Activated T-helper 2 cell treated with anti-CD3 and anti-CD28 coated beads, Interferon-gamma antibody, Interleukin-2, Interleukin-4, amounts not matched to agents 10 μg/mL and 5 μg/mL and 100 μg/mL, durations not matched to agents 14 hours and 24 hours and 36 hours (primary cell): Measurements from ENCODE around the gene RNF34. TPM values are rescaled to one million over a fixed set of nuclear protein-coding genes. Genes with fewer than 3 reads are reported as not detected.

ENCODE experiments used
- DNase-seq: peaks from one replicate; pipeline ENCODE4 v3.0.0; 2021; ENCODE audit warnings: low spot score
- H3K27ac Mint-ChIP-seq: one replicate; pipeline ENCODE4 v1.8.0; 2021; ENCODE audit warnings: mixed read lengths
- H3K27me3 Mint-ChIP-seq: one replicate; pipeline ENCODE4 v1.8.0; 2021; ENCODE audit warnings: low read depth, mixed read lengths
- H3K36me3 Mint-ChIP-seq: one replicate; pipeline ENCODE4 v1.8.0; 2021; ENCODE audit warnings: low read depth, mixed read lengths
- H3K4me1 Mint-ChIP-seq: one replicate; pipeline ENCODE4 v1.8.0; 2021; ENCODE audit warnings: low read depth, mixed read lengths
- H3K4me3 Mint-ChIP-seq: one replicate; pipeline ENCODE4 v1.8.0; 2021; ENCODE audit warnings: low read depth, mild to moderate bottlenecking, moderate library complexity, mixed read lengths
- H3K9me3 Mint-ChIP-seq: one replicate; pipeline ENCODE4 v1.8.0; 2021; ENCODE audit warnings: mixed read lengths
- intact Hi-C: fragments of 100-400 bp; cut with micrococcal nuclease; formaldehyde crosslinking; loops from one replicate; pipeline ENCODE4 v1.15.1; 2023
- total RNA-seq: library from RNA; stranded (reverse); gene quantifications from 2 replicates; pipeline ENCODE4 v1.2.3, GENCODE V29; 2022

Gene RNF34, protein sequence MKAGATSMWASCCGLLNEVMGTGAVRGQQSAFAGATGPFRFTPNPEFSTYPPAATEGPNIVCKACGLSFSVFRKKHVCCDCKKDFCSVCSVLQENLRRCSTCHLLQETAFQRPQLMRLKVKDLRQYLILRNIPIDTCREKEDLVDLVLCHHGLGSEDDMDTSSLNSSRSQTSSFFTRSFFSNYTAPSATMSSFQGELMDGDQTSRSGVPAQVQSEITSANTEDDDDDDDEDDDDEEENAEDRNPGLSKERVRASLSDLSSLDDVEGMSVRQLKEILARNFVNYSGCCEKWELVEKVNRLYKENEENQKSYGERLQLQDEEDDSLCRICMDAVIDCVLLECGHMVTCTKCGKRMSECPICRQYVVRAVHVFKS
- total RNA-seq = 74.1 and 78.3 TPM in 2 replicates

GRCh38 chr12:121399391-121400331 lies at the start of gene RNF34:
Gene RNF34, plus strand, starts transcription at chr12:121400118. Its CDS starts 95 bp downstream, at chr12:121400213.
- Mint-ChIP-seq H3K36me3 (peaks cover 19% of the 10 kb centered on the region), H3K4me3 (peak within 1 kb of the TSS; percentile 97), H3K27ac (peak within 1 kb of the TSS; percentile 96), H3K27me3 (no peaks in the 10 kb centered on the region), H3K9me3 (no peaks in the 10 kb centered on the region), H3K4me1 (peaks cover 31% of the 10 kb centered on the region)
- intact Hi-C loops = loop anchor here (1.0 to 2.0 kb wide), 2 partner anchors 47 to 67 kb away; partner anchors contain the start of gene ANAPC5
- peak; percentile 99 for DNase-seq

DNA sequence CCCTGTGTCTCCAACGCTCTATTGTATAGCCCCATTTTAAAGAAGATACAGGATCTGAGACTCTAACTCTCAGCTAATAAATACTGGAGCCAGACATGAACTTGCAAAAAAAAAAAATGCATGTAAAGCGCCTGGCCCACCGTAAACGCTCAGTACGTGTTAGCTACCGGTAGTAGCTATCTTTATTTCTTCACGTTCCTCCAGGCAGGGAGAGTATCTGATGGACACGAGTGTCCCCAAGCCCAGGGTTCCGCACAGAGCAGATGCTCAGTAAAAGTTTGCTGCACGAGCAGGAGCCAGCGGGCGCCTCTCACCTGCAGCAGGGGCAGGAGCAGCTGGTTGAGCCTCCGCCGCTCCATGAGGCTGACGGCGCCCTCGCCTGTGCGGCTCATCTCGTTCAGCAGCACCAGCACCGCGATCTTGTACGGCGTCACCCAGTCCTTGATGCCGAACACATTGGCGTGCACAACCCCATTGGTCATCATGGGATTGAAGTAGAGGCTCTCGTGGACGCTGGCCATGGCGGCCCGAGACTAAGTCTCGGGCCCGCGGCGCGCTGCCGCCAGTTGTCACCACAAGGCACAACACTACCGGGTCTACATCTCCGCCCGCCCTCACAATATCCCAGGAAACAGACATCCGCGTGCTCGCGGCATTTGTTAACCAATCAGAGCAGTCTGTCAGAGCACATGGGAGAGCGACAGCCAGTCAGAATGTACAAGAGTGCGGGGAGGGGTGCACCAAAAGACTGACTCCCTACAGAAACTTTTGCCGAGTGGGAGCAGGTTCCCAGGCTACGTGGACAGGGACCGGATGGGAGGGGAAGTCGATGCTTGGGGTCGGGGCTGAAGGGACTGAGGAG lies 47.9 kb upstream of the RNF34 start, which contains the start of gene ANAPC5:
Gene ANAPC5, minus strand, starts transcription at position 592 of the 862 bp plus-strand sequence. Its CDS starts 71 bp downstream, at position 521.
- intact Hi-C loops = loop anchor here (1.0 to 5.0 kb wide), 3 partner anchors 48 to 275 kb away; partner anchors contain the start of genes ORAI1 and RNF34
- Mint-ChIP-seq H3K27ac (peak within 1 kb of the TSS; percentile 97), H3K9me3 (no peaks in the 10 kb centered on the region), H3K36me3 (peaks cover 20% of the 10 kb centered on the region), H3K27me3 (peaks cover under 1% of the 10 kb centered on the region), H3K4me1 (peaks cover 20% of the 10 kb centered on the region), H3K4me3 (peak within 1 kb of the TSS; percentile 95)
- DNase-seq = peak; percentile 92

DNA sequence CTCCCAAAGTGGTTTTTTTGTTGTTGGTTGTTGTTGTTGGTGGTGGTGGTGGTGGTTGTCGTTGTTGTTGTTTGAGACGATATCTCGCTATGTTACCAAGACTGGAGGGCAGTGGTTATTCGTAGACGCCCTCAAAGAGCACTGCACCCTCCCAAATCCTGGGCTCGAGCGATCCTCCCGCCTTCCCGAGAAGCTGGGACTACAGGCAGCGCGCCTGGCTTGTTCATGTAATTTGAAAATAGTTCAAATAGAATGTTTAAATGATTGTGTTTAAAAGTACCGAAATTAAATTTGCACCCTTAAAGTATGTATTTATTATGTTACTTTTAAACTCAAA lies 47.3 kb upstream of the RNF34 start:
- no peaks in the 10 kb centered on the region for H3K9me3 Mint-ChIP-seq
- H3K4me3 Mint-ChIP-seq = peak overlapping the region; percentile 95
- peaks cover 17% of the 10 kb centered on the region for H3K36me3 Mint-ChIP-seq
- no peak for DNase-seq
- H3K4me1 Mint-ChIP-seq = peaks cover 18% of the 10 kb centered on the region
- intact Hi-C loops = loop anchor here (1.0 to 5.0 kb wide), 3 partner anchors 48 to 275 kb away; partner anchors contain the start of genes ORAI1 and RNF34
- peaks cover 4% of the 10 kb centered on the region for H3K27me3 Mint-ChIP-seq
- peak overlapping the region; percentile 97 for H3K27ac Mint-ChIP-seq

DNA sequence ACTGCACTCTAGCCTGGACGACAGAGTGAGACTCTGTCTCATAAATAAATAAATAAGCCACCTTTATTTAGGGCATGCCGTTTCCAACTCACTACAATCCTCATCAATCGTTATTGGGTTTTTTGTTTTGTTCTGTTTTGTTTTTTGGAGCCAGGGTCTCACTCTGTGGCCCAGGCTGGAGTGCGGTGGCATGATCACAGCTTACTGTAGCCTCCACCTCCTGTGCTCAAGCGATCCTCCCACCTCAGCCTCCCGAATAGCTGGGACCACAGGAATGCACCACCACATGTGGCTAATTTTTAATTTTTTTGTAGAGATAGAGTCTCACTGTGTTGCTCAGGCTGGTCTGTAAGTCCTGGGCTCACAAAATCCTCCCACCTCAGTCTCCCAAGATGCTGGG lies 44.1 kb upstream of the RNF34 start:
- no peak for DNase-seq
- intact Hi-C loops = no loop called here
- Mint-ChIP-seq H3K27ac (no peak overlapping the region), H3K27me3 (peaks cover 4% of the 10 kb centered on the region), H3K36me3 (peaks cover 6% of the 10 kb centered on the region), H3K4me3 (no peak overlapping the region), H3K4me1 (peaks cover 9% of the 10 kb centered on the region), H3K9me3 (no peaks in the 10 kb centered on the region)

GRCh38 chr12:121356657-121357056 lies 43.3 kb upstream of the RNF34 start:
- Mint-ChIP-seq H3K4me1 (peaks cover 9% of the 10 kb centered on the region), H3K27me3 (peaks cover 4% of the 10 kb centered on the region), H3K9me3 (no peaks in the 10 kb centered on the region), H3K36me3 (peaks cover 5% of the 10 kb centered on the region), H3K27ac (no peak overlapping the region), H3K4me3 (no peak overlapping the region)
- no peak for DNase-seq
- intact Hi-C loops = no loop called here

GRCh38 chr12:121357331-121357730 lies 42.6 kb upstream of the RNF34 start:
- H3K27ac Mint-ChIP-seq = no peak overlapping the region
- peaks cover 4% of the 10 kb centered on the region for H3K27me3 Mint-ChIP-seq
- no peak for DNase-seq
- intact Hi-C loops = no loop called here
- no peaks in the 10 kb centered on the region for H3K9me3 Mint-ChIP-seq
- H3K36me3 Mint-ChIP-seq = no peaks in the 10 kb centered on the region
- H3K4me1 Mint-ChIP-seq = peaks cover 8% of the 10 kb centered on the region
- H3K4me3 Mint-ChIP-seq = no peak overlapping the region

GRCh38 chr12:121358073-121358472 lies 41.8 kb upstream of the RNF34 start:
- peaks cover 2% of the 10 kb centered on the region for H3K4me1 Mint-ChIP-seq
- H3K9me3 Mint-ChIP-seq = no peaks in the 10 kb centered on the region
- no peak overlapping the region for H3K27ac Mint-ChIP-seq
- intact Hi-C loops = no loop called here
- no peak overlapping the region for H3K4me3 Mint-ChIP-seq
- DNase-seq = no peak
- H3K36me3 Mint-ChIP-seq = no peaks in the 10 kb centered on the region
- H3K27me3 Mint-ChIP-seq = peaks cover 4% of the 10 kb centered on the region

DNA sequence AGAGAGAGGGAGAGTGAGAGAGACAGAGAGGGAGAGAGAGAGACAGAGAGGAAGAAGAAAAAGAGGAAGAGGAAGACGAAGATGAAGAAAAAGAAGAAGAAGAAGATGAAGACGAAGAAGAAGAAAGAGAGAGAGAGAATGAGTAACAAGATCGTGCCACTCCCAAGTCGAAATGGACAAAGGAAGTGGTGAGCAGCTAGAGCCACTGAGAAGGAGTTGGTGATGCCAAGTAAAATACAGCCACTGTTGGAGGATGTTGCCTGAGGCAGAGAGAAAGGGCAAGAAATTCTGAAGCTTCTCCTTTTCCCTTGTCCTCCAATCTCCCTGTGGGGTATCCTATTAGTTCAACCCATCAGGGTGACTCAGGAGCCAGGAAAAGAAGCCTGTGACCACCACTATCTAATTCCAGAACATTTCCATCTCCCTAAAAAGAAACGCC lies 35.2 kb upstream of the RNF34 start:
- Mint-ChIP-seq H3K36me3 (no peaks in the 10 kb centered on the region), H3K27me3 (peaks cover 19% of the 10 kb centered on the region), H3K27ac (no peak overlapping the region), H3K4me1 (peaks cover 4% of the 10 kb centered on the region), H3K4me3 (no peak overlapping the region), H3K9me3 (no peaks in the 10 kb centered on the region)
- DNase-seq = no peak
- intact Hi-C loops = no loop called here

DNA sequence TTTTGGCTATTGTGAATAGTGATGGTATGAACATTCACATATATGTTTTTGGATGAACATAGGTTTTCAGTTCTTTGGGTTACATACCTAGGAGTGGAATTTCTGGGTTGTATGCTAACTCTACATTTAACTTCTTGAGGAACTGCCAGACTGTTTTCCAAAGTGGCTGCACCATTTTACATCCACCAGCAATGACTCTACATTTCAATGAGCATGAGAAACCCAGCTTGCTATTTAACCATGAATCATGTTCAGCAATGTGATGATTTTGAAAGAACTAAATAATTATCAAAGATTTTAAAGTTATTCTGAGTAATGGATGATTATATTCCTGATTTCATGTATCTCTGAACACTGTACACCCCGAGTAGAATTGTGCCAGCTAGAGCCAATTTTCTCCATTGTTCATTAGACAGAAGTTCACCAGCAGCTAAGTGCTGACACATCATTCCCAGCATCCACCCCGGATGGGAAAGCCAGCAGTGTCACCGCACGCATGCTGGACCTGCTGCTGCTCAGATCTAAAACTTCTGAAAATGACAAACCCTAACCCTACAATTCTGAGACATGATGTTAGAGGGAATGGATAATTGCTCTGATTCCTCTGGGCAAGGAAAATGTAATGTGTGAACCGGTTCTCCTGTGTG lies 34.4 kb upstream of the RNF34 start:
- Mint-ChIP-seq H3K9me3 (no peaks in the 10 kb centered on the region), H3K4me1 (peaks cover 4% of the 10 kb centered on the region), H3K27ac (no peak overlapping the region), H3K36me3 (no peaks in the 10 kb centered on the region), H3K4me3 (no peak overlapping the region), H3K27me3 (peaks cover 19% of the 10 kb centered on the region)
- no peak for DNase-seq
- intact Hi-C loops = no loop called here

GRCh38 chr12:121366063-121366459 lies 33.9 kb upstream of the RNF34 start:
- Mint-ChIP-seq H3K4me1 (peaks cover 4% of the 10 kb centered on the region), H3K27me3 (peaks cover 19% of the 10 kb centered on the region), H3K36me3 (no peaks in the 10 kb centered on the region), H3K9me3 (no peaks in the 10 kb centered on the region), H3K4me3 (no peak overlapping the region), H3K27ac (no peak overlapping the region)
- no peak for DNase-seq
- intact Hi-C loops = no loop called here

GRCh38 chr12:121371404-121371803 lies 28.5 kb upstream of the RNF34 start:
- no peaks in the 10 kb centered on the region for H3K27me3 Mint-ChIP-seq
- H3K36me3 Mint-ChIP-seq = no peaks in the 10 kb centered on the region
- H3K9me3 Mint-ChIP-seq = no peaks in the 10 kb centered on the region
- H3K27ac Mint-ChIP-seq = no peak overlapping the region
- no peak for DNase-seq
- intact Hi-C loops = no loop called here
- H3K4me3 Mint-ChIP-seq = no peak overlapping the region
- H3K4me1 Mint-ChIP-seq = no peaks in the 10 kb centered on the region

DNA sequence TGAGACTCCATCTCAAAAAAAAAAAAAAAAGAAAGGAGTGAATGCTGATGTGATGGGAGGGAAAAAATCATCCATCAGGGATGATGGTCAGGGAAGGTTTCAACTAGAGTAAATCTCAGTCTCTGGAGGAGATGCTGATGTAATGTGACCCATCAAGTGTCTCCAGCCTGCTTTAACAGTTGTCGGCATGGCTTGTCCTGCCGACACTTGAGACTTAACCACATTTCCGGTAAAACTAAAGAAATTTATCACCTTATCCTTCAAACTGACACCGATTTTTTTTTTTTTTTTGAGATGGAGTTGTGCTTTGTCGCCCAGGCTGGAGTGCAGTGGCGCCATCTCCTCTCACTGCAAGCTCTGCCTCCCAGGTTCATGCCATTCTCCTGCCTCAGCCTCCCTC lies 26.2 kb upstream of the RNF34 start:
- H3K27ac Mint-ChIP-seq = no peak overlapping the region
- H3K36me3 Mint-ChIP-seq = no peaks in the 10 kb centered on the region
- DNase-seq = no peak
- H3K4me3 Mint-ChIP-seq = no peak overlapping the region
- H3K27me3 Mint-ChIP-seq = peaks cover 5% of the 10 kb centered on the region
- no peaks in the 10 kb centered on the region for H3K4me1 Mint-ChIP-seq
- H3K9me3 Mint-ChIP-seq = no peaks in the 10 kb centered on the region
- intact Hi-C loops = no loop called here
